ENCODE results near the gene CACNA2D2. TPM values are rescaled to one million over a fixed set of nuclear protein-coding genes. Genes with fewer than 3 reads are reported as not detected.

The CACNA2D2 gene
- total RNA-seq, 1 experiment from 2014 or later, result 22.0 TPM

- DNase-seq (ENCODE audit: low spot score) (no peak), ATAC-seq (no peak)
Measured at GRCh38 chr3:50417637-50418033, 85.8 kb downstream of the CACNA2D2 start.

GRCh38 chr3:50416736-50417636 lies 86.4 kb downstream of the CACNA2D2 start:
- ATAC-seq, result no peak
- no peaks in the 10 kb centered on the region for H3K27me3 Mint-ChIP-seq (ENCODE audit: low read depth)
- POLR2A ChIA-PET, result no interaction called here
- no peaks in the 10 kb centered on the region for H3K36me3 Mint-ChIP-seq
- peaks cover 12% of the 10 kb centered on the region for H3K4me1 Mint-ChIP-seq
- no peak overlapping the region for H3K4me3 Mint-ChIP-seq
- DNase-seq (ENCODE audit: low spot score), result no peak
- no peak overlapping the region; the same call in 1 of the 2 replicates for H3K27ac Mint-ChIP-seq
- CTCF ChIA-PET, result interaction anchor here (2.0 to 3.3 kb wide), 2 partner anchors 30 to 87 kb away, joined by 8 to 15 read pairs; partner anchors contain the start of gene CACNA2D2
- no peaks in the 10 kb centered on the region for H3K9me3 Mint-ChIP-seq
- TF ChIP-seq RELA (CRISPR knock-in tag; IDR thresholded peaks at IDR 0.05; ENCODE audit: borderline replicate concordance) (no peak), ATF6 (CRISPR knock-in tag; IDR thresholded peaks at IDR 0.05) (no peak), E2F5 (CRISPR knock-in tag; IDR thresholded peaks at IDR 0.05) (no peak), FOXJ3 (CRISPR knock-in tag; IDR thresholded peaks at IDR 0.05; ENCODE audit: borderline replicate concordance) (no peak), ZNF416 (CRISPR knock-in tag; IDR thresholded peaks at IDR 0.05) (no peak), STAT6 (CRISPR knock-in tag; conservative IDR thresholded peaks at IDR 0.05; ENCODE audit: low read depth) (no peak), MYBL2 (CRISPR knock-in tag; IDR thresholded peaks at IDR 0.05) (no peak), OVOL2 (CRISPR knock-in tag; IDR thresholded peaks at IDR 0.05; ENCODE audit: borderline replicate concordance) (no peak), ZNF512 (CRISPR knock-in tag; IDR thresholded peaks at IDR 0.05; ENCODE audit: borderline replicate concordance) (no peak), SOX15 (CRISPR knock-in tag; IDR thresholded peaks at IDR 0.05) (no peak), RORB (CRISPR knock-in tag; IDR thresholded peaks at IDR 0.05) (no peak)
- TF ChIP-seq, protein P1, sequence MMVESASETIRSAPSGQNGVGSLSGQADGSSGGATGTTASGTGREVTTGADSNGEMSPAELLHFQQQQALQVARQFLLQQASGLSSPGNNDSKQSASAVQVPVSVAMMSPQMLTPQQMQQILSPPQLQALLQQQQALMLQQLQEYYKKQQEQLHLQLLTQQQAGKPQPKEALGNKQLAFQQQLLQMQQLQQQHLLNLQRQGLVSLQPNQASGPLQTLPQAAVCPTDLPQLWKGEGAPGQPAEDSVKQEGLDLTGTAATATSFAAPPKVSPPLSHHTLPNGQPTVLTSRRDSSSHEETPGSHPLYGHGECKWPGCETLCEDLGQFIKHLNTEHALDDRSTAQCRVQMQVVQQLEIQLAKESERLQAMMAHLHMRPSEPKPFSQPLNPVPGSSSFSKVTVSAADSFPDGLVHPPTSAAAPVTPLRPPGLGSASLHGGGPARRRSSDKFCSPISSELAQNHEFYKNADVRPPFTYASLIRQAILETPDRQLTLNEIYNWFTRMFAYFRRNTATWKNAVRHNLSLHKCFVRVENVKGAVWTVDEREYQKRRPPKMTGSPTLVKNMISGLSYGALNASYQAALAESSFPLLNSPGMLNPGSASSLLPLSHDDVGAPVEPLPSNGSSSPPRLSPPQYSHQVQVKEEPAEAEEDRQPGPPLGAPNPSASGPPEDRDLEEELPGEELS (CRISPR knock-in tag; IDR thresholded peaks at IDR 0.05), result no peak

More at GRCh38 chr3:50417637-50418033, 85.8 kb downstream of the CACNA2D2 start:
- Mint-ChIP-seq H3K9me3 (no peaks in the 10 kb centered on the region), H3K4me3 (no peak overlapping the region), H3K27me3 (ENCODE audit: low read depth) (no peaks in the 10 kb centered on the region), H3K36me3 (no peaks in the 10 kb centered on the region), H3K4me1 (peaks cover 8% of the 10 kb centered on the region), H3K27ac (no peak overlapping the region)
- CTCF ChIA-PET, result no interaction called here
- POLR2A ChIA-PET, result no interaction called here
- TF ChIP-seq ETV6 (CRISPR knock-in tag; IDR thresholded peaks at IDR 0.05), result no peak
- TF ChIP-seq TCF7 (CRISPR knock-in tag; IDR thresholded peaks at IDR 0.05; ENCODE audit: low read depth), result no peak
- no peak for TF ChIP-seq ZNF423 (CRISPR knock-in tag; IDR thresholded peaks at IDR 0.05)
- TF ChIP-seq NFYB (CRISPR knock-in tag; conservative IDR thresholded peaks at IDR 0.05; ENCODE audit: low read depth), result no peak
- TF ChIP-seq, protein P2, sequence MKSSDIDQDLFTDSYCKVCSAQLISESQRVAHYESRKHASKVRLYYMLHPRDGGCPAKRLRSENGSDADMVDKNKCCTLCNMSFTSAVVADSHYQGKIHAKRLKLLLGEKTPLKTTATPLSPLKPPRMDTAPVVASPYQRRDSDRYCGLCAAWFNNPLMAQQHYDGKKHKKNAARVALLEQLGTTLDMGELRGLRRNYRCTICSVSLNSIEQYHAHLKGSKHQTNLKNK (CRISPR knock-in tag; IDR thresholded peaks at IDR 0.05), result no peak
- no peak for TF ChIP-seq STAT6 (CRISPR knock-in tag; conservative IDR thresholded peaks at IDR 0.05; ENCODE audit: low read depth)
- no peak for TF ChIP-seq NFE2L1 (CRISPR knock-in tag; IDR thresholded peaks at IDR 0.05)
